Naive B cell (primary cell): Measurements from ENCODE around the gene KAT8. TPM values are rescaled to one million over a fixed set of nuclear protein-coding genes. Genes with fewer than 3 reads are reported as not detected.

ENCODE experiments used
- ATAC-seq, 2 donors: fragments of 150-1000 bp; cut with Tn5 transposase; 2 replicates each; pipeline ENCODE4 v1.10.0; 2021; ENCODE audit warnings: low read depth in 2 of 2, mild to moderate bottlenecking in 2 of 2, moderate library complexity in 2 of 2
- DNase-seq: peaks from one replicate; pipeline ENCODE4 v3.0.0; 2022
- H3K27ac Mint-ChIP-seq, 6 donors: one replicate each; pipeline ENCODE4 v1.8.0; 2020 to 2022; ENCODE audit warnings: mild to moderate bottlenecking in 6 of 6, mixed read lengths in 6 of 6, moderate library complexity in 5 of 6, inconsistent platforms in 2 of 6
- H3K27me3 Mint-ChIP-seq, 3 donors: one replicate each; pipeline ENCODE4 v1.8.0; 2021 to 2022; ENCODE audit warnings: mixed read lengths in 3 of 3, mild to moderate bottlenecking in 1 of 3
- H3K36me3 Mint-ChIP-seq, 2 donors: one replicate each; pipeline ENCODE4 v1.8.0; 2020 to 2022; ENCODE audit warnings: mixed read lengths in 2 of 2, inconsistent platforms in 1 of 2, mild to moderate bottlenecking in 1 of 2
- H3K4me1 Mint-ChIP-seq, 3 donors: one replicate each; pipeline ENCODE4 v1.8.0; 2020 to 2022; ENCODE audit warnings: mixed read lengths in 3 of 3, inconsistent platforms in 1 of 3, mild to moderate bottlenecking in 1 of 3, moderate library complexity in 1 of 3
- H3K4me3 Mint-ChIP-seq, 8 donors: one replicate each; pipeline ENCODE4 v1.8.0; 2020 to 2022; ENCODE audit warnings: mild to moderate bottlenecking in 8 of 8, mixed read lengths in 8 of 8, moderate library complexity in 8 of 8, inconsistent platforms in 2 of 8
- H3K9me3 Mint-ChIP-seq, 7 donors: one replicate each; pipeline ENCODE4 v1.8.0; 2020 to 2022; ENCODE audit warnings: mixed read lengths in 7 of 7, mild to moderate bottlenecking in 5 of 7, inconsistent platforms in 2 of 7, moderate library complexity in 1 of 7
- polyA plus RNA-seq, 6 donors: library from polyadenylated mRNA; unstranded; fragments of 300-500 nt; fragmentation: Illumina TruSeq; gene quantifications; one replicate each; pipeline ENCODE4 v1.2.3, GENCODE V29; 2021; ENCODE audit warnings: low read depth in 6 of 6

KAT8 gene
- polyA plus RNA-seq, 6 donors from 2014 or later = 39.0 to 68.1 (median 51.6) TPM

DNA sequence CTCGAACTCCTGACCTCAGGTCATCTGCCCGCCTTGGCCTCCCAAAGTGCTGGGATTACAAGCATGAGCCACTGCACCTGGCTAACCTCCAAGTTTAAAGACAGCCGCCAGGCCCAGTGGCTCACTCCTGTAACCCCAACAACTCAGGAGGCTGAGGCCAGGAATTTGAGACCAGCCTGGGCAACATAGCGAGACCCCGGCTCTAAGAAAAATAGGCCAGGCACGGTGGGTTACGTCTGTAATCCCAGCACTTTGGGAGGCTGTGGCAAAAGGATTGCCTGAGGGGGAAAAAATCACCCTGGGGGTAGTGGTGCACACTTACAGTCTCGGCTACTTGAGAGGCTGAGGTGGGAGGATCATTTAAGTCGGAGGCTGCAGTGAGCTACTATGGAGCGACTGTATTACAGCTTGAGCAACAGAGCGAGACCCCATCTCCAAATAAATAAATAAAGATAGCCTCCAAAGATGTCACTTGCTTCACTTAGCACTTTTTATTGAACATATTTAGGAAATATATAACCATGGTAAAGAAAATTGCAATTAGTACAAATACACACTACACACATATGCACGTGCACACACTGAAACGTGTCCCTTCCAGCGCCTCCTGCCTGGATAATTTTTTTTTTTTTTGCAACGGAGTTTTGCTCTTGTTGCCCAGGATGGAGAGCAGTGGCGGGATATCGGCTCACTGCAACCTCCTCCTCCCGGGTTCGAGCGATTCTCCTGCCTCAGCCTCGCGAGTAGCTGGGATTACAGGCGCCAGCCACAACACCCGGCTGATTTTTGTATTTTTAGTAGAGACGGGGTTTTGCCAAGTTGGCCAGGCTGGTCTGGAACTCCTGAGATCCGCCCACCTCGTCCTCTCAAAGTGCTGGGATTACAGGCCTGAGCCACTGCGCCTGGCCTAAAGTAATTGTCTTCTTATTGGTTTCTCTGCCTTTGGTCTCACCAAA is 10.7 kb upstream of the KAT8 start:
- no peaks in the 10 kb centered on the region for H3K9me3 Mint-ChIP-seq
- peaks cover 18 to 32% (median 27%) of the 10 kb centered on the region in 3 donors for H3K4me1 Mint-ChIP-seq
- no peaks in the 10 kb centered on the region for H3K36me3 Mint-ChIP-seq
- peak overlapping the region in 1 of 6 donors; percentile 52 for H3K27ac Mint-ChIP-seq
- DNase-seq (no peak), ATAC-seq (no peak)
- no peaks in the 10 kb centered on the region for H3K27me3 Mint-ChIP-seq
- peak overlapping the region in 6 of 8 donors; percentile 6 to 93 (median 88) for H3K4me3 Mint-ChIP-seq

DNA sequence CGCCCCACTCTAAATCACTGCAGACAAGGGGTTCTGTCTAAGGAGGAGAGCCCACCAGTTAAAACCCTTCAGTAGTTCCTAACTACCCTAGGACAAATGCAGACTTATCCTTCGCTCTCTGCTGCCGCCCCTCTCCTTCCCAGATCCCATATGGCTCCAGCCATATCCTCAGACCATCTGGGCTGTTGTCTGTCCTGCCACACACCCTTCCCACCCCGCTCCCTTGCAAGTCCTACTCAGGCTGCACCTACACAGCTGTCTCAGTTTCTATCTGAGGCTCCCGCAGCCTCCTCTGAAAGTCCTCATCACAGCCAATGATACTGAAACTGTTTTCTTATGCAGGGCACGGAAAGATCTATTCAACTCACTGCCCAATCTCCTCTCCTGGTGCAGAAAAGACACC is 10.0 kb upstream of the KAT8 start:
- H3K27me3 Mint-ChIP-seq = no peaks in the 10 kb centered on the region
- H3K27ac Mint-ChIP-seq = peak overlapping the region in 2 of 6 donors; percentile 52 to 80
- H3K4me3 Mint-ChIP-seq = peak overlapping the region; percentile 81 to 93 (median 87)
- no peaks in the 10 kb centered on the region for H3K9me3 Mint-ChIP-seq
- DNase-seq (no peak), ATAC-seq (no peak)
- no peaks in the 10 kb centered on the region for H3K36me3 Mint-ChIP-seq
- peaks cover 18 to 32% (median 27%) of the 10 kb centered on the region in 3 donors for H3K4me1 Mint-ChIP-seq

DNA sequence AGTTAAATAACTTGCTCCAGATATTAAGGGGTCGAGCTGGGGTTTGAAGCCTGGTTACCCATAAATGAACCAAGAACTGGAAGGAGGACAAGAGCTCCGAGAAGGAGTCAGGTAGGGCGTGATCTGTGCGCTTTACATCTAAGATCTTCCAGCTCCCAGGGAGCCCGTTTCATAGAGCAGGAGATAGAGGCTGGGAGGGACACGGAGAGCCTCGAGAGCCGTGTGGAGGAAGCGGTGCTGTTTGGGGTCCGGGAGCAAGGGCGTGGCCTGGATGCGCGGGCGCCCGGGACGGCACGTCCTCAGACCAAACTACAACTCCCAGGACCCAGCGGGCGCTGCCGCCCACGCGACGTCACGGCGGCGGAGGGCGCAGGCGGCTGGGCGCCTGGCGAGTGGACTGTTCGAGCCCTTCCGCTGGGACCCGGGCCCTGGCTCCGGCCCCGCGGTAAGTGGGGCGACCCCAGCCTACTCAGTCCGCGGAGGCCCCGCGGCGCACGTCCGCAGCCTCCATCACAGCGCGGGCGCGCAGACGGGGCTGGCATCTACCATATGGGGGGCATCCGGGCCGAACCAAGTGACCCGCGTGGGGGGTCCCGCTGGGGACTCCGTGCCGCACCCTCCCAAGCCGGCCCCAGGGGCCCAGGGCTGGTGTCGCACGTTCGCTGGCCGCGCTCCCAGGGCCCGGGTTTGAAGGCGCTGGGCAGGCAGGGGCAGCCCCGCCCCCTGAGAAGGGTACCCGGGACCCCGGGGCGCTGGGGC is 9.2 kb upstream of the KAT8 start, which contains the start of gene BCKDK:
Gene BCKDK, plus strand, starts transcription at position 352 of the 759 bp plus-strand sequence. CDS start 838 bp downstream, outside the sequence.
- ATAC-seq = peak; percentile 78 to 79
- peak within 1 kb of the TSS; percentile 62 to 91 (median 75) for H3K27ac Mint-ChIP-seq
- no peaks in the 10 kb centered on the region for H3K9me3 Mint-ChIP-seq
- H3K36me3 Mint-ChIP-seq = no peaks in the 10 kb centered on the region
- peaks cover 18 to 32% (median 27%) of the 10 kb centered on the region in 3 donors for H3K4me1 Mint-ChIP-seq
- DNase-seq = peak; percentile 52
- no peaks in the 10 kb centered on the region for H3K27me3 Mint-ChIP-seq
- H3K4me3 Mint-ChIP-seq = peak within 1 kb of the TSS; percentile 81 to 93 (median 87)

DNA sequence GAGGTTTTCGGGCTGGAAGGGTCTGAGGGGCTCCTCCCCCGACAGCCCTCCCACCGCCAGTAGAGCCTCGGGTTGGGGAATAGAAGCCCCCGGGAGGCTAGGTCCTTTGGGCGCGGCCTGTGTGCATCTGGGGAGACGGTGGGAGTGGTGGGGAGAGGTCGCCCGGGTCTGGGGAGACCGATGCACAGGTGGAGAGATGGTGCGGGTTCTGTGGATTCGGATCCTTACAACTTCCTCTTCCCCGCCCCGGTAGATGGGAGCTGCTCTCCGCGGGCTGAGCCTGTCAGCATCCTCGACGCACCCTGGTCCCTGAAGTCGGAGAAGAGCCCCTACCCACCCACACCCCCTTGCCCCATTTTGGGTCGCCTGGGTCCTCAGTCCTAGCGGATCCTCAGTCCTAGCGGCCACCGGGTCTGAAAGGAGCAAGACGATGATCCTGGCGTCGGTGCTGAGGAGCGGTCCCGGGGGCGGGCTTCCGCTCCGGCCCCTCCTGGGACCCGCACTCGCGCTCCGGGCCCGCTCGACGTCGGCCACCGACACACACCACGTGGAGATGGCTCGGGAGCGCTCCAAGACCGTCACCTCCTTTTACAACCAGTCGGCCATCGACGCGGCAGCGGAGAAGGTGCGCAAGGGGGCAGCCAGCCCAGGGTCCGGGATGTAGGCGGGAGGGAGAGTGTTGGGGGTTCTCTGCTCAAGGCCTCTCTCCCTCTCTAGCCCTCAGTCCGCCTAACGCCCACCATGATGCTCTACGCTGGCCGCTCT is 8.5 kb upstream of the KAT8 start:
- peak overlapping the region; percentile 84 to 90 (median 86) for H3K4me3 Mint-ChIP-seq
- peak overlapping the region in 2 of 6 donors; percentile 42 to 69 for H3K27ac Mint-ChIP-seq
- no peaks in the 10 kb centered on the region for H3K36me3 Mint-ChIP-seq
- no peaks in the 10 kb centered on the region for H3K9me3 Mint-ChIP-seq
- ATAC-seq (no peak), DNase-seq (no peak)
- H3K4me1 Mint-ChIP-seq = peaks cover 18 to 38% (median 27%) of the 10 kb centered on the region in 3 donors
- no peaks in the 10 kb centered on the region for H3K27me3 Mint-ChIP-seq

DNA sequence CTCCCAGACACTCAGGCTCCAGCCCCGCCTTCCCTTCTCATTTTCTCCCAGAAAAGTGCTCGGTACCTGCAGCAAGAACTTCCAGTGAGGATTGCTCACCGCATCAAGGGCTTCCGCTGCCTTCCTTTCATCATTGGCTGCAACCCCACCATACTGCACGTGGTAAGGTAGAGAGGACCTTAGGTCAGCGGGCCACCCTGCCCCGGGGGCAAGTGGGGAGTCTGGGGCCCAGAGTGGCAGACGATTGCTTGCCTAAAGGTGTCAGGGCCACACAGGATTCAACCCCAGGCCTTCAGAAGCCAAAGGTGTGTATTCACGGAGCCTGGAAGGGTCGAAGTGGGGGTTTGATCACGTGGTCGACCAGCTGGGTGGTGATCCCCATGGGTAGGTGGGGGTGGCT is 7.8 kb upstream of the KAT8 start:
- H3K4me3 Mint-ChIP-seq = peak overlapping the region; percentile 79 to 90 (median 85)
- ATAC-seq (no peak), DNase-seq (no peak)
- peaks cover 18 to 42% (median 27%) of the 10 kb centered on the region in 3 donors for H3K4me1 Mint-ChIP-seq
- no peaks in the 10 kb centered on the region for H3K36me3 Mint-ChIP-seq
- H3K9me3 Mint-ChIP-seq = no peaks in the 10 kb centered on the region
- no peaks in the 10 kb centered on the region for H3K27me3 Mint-ChIP-seq
- H3K27ac Mint-ChIP-seq = peak overlapping the region in 3 of 6 donors; percentile 51 to 83 (median 68)

DNA sequence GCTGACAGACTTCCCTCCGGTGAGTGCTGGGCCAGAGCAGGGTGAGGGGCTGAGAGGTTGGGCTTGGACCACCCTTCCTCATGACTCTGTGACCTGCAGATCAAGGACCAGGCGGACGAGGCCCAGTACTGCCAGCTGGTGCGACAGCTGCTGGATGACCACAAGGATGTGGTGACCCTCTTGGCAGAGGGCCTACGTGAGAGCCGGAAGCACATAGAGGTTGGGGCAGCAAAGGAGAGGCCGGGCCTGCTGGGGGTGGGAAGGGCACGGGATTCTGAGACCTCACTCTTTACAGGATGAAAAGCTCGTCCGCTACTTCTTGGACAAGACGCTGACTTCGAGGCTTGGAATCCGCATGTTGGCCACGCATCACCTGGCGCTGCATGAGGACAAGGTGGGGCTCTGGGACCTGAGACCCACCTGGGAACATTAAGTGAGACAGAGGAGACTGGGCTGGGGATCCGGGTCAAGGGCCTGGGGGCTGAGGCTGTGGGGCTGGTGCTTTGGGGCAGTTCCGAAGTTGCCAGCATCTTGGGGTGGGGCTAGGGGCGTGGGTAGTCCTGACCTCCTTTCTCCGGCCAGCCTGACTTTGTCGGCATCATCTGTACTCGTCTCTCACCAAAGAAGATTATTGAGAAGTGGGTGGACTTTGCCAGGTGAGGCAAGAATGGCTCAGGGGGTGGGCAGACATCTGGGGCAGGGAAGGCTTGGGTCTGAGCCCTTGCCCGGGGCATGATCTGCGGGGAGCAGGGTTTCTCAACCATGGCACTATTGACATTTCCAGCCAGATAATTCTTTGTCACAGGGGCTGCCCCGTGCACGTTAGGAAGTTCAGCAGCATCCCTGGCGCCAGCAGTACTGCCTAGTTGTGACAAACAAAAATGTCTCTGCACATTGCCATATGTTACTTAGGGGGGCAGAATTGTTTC is 7.1 kb upstream of the KAT8 start:
- ATAC-seq = no peak
- peak overlapping the region; percentile 1 to 90 (median 78) for H3K4me3 Mint-ChIP-seq
- no peak for DNase-seq
- H3K9me3 Mint-ChIP-seq = no peaks in the 10 kb centered on the region
- peaks cover 18 to 45% (median 27%) of the 10 kb centered on the region in 3 donors for H3K4me1 Mint-ChIP-seq
- no peaks in the 10 kb centered on the region for H3K36me3 Mint-ChIP-seq
- H3K27me3 Mint-ChIP-seq = no peaks in the 10 kb centered on the region
- peak overlapping the region in 1 of 6 donors; percentile 51 for H3K27ac Mint-ChIP-seq

DNA sequence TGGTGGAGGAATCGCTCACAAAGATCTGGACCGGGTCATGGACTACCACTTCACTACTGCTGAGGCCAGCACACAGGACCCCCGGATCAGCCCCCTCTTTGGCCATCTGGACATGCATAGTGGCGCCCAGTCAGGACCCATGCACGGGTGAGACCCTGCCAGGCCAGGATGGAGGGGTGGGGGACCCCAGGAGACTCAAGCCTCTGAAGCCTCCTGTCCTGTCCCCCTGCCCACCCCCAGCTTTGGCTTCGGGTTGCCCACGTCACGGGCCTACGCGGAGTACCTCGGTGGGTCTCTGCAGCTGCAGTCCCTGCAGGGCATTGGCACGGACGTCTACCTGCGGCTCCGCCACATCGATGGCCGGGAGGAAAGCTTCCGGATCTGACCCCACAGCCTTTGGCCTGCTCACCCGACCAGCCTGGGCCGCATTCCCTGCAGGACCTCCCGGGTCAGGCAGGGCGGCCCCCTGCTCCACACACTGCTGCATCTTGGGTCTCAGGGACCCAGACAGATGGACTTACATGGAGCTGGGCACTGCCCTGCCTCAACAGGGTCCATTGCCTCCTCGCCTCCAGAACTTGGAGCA is 5.5 kb upstream of the KAT8 start:
- DNase-seq = no peak
- ATAC-seq = no peak
- H3K36me3 Mint-ChIP-seq = no peaks in the 10 kb centered on the region
- no peaks in the 10 kb centered on the region for H3K9me3 Mint-ChIP-seq
- H3K27ac Mint-ChIP-seq = no peak overlapping the region
- H3K4me3 Mint-ChIP-seq = peak overlapping the region in 2 of 8 donors; percentile 50 to 85
- H3K27me3 Mint-ChIP-seq = no peaks in the 10 kb centered on the region
- peaks cover 13 to 44% (median 23%) of the 10 kb centered on the region in 3 donors for H3K4me1 Mint-ChIP-seq

DNA sequence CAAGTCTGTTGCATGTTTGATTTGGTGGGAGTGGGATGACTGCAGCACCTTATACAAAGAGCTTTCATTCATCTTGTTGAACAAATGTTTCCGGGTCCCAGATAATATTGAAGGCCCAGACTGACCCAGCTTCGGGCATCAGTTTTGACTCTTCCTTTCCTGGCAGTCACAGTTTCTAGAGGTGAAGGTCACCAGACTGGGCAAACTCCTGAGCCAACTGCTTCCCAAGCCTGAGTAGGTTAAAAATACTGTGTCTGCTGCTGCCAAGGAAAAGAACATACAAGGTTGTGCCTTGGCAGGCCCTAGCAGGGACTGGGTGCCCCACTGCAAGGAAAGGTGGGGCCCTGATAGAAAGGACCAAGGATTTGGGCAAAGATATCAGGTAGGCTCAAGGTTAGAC is 4.8 kb upstream of the KAT8 start:
- ATAC-seq (no peak), DNase-seq (no peak)
- Mint-ChIP-seq H3K4me1 (peaks cover 12 to 42% (median 18%) of the 10 kb centered on the region in 3 donors), H3K27ac (no peak overlapping the region), H3K4me3 (peak overlapping the region in 1 of 8 donors; percentile 68), H3K9me3 (no peaks in the 10 kb centered on the region), H3K36me3 (no peaks in the 10 kb centered on the region), H3K27me3 (no peaks in the 10 kb centered on the region)

DNA sequence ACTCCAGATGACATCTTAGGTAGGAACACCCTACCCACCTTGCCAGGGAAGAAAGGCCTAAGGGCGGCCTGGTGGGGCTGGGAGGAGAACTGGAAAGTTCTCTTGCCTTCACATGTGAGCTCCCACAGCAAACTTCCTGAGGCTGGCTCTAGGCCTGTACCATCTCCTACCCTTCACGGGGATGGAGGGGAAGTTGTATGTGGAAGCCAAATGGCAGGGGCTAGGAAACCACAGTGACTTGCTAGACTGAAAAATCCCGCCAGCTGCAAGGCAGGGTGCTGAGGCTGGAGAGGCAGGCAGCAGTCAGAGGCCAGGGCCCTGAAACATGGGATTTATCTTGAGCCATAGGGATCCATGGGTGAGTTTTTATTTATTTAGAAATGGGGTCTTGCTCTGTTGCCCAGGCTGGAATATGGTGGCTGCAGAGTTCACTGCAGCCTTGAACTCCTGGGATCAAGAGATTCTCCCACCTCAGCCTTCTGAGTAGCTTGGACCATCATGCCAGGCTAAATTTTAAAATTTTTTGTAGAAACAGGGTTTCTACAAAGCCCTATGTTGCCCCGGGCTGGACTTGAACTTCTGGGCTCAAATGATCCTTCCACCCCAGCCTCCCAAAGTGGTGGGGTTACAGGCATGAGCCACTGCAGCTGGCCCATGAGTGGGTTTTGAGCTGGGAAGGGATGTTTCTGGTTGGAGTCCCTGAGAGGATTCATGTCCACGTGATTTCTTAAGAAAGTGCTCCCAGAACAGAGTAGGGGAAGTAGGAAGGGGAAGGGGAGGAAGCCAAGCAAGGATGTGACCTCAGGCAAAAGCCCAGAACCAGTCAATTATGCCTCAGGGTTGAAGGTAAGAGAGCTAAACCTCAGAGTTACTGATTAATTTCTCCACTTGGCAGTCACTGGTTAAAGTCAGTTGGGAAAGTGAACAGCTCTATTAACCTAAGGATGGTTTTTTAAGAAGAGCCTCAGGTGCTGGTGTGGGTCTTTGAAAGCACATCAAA is 4.0 kb upstream of the KAT8 start:
- peak overlapping the region in 2 of 8 donors; percentile 35 to 68 for H3K4me3 Mint-ChIP-seq
- no peak for DNase-seq
- peak overlapping the region in 2 of 6 donors; percentile 19 to 73 for H3K27ac Mint-ChIP-seq
- no peak for ATAC-seq
- H3K36me3 Mint-ChIP-seq = no peaks in the 10 kb centered on the region
- H3K27me3 Mint-ChIP-seq = no peaks in the 10 kb centered on the region
- no peaks in the 10 kb centered on the region for H3K9me3 Mint-ChIP-seq
- peaks cover 13 to 44% (median 20%) of the 10 kb centered on the region in 3 donors for H3K4me1 Mint-ChIP-seq

DNA sequence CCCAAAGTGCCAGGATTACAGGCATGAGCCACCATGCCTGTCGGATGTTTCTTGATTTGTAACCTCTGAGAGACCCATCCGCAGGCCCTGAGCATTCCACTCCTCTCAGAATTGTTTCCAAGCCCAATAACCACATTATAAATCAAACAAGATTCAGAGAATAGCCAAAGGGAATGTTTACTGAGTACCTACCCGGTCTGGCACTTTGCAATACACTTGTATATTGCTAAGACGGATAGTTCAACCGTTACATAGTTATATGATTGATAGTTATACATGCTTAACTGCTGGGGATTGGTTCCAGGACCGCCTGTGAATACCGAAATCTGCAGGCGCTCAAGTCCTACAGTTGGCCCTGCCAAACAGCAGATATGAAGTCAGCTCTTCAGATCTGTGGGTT is 3.0 kb upstream of the KAT8 start:
- DNase-seq (no peak), ATAC-seq (no peak)
- no peaks in the 10 kb centered on the region for H3K9me3 Mint-ChIP-seq
- H3K4me3 Mint-ChIP-seq = peak overlapping the region in 4 of 8 donors; percentile 2 to 72 (median 58)
- H3K27me3 Mint-ChIP-seq = no peaks in the 10 kb centered on the region
- peaks cover 16 to 46% (median 28%) of the 10 kb centered on the region in 3 donors for H3K4me1 Mint-ChIP-seq
- no peaks in the 10 kb centered on the region for H3K36me3 Mint-ChIP-seq
- peak overlapping the region in 2 of 6 donors; percentile 63 to 78 for H3K27ac Mint-ChIP-seq
